AG09309 (cell line): Measurements from ENCODE around the gene KIZ.

ENCODE experiments used
- DNase-seq: peaks from one replicate; pipeline ENCODE4 v3.0.0-alpha.2; 2010; ENCODE audit warnings: low read depth
- H3K4me3 ChIP-seq: 2 replicates; pipeline ENCODE4 v1.5.1; 2011; ENCODE audit warnings: mild to moderate bottlenecking, low read depth, low read length, moderate library complexity; ENCODE audit not compliant: control insufficient read depth
- CTCF ChIP-seq: IDR thresholded peaks from 2 replicates; pipeline ENCODE4 v1.5.1; 2011; ENCODE audit warnings: mild to moderate bottlenecking, low read depth, low read length, inconsistent platforms; ENCODE audit not compliant: insufficient read depth, control insufficient read depth; ENCODE audit errors: missing control alignments

The KIZ gene

GRCh38 chr20:21125849-21126580, at the start of gene KIZ:
KIZ (plus strand) TSS chr20:21126082; CDS start chr20:21126116, 34 bp downstream.
- H3K4me3 ChIP-seq = peak within 1 kb of the TSS; percentile 95
- peak; percentile 71 for DNase-seq
- no peak for TF ChIP-seq CTCF

- DNase-seq = no peak
- TF ChIP-seq CTCF = no peak
These were observed 48.0 kb upstream of the KIZ start for GRCh38 chr20:21077809-21078345.

GRCh38 chr20:21082584-21082983, 43.3 kb upstream of the KIZ start:
- H3K4me3 ChIP-seq = no peak overlapping the region
- TF ChIP-seq CTCF = no peak
- DNase-seq = no peak

More at GRCh38 chr20:21077809-21078345, 48.0 kb upstream of the KIZ start:
- H3K4me3 ChIP-seq = no peak overlapping the region

GRCh38 chr20:21083825-21084325, 42.0 kb upstream of the KIZ start:
- TF ChIP-seq CTCF = no peak
- no peak for DNase-seq
- no peak overlapping the region for H3K4me3 ChIP-seq

GRCh38 chr20:21087862-21088540, 37.9 kb upstream of the KIZ start:
- no peak for DNase-seq
- no peak for TF ChIP-seq CTCF
- H3K4me3 ChIP-seq = no peak overlapping the region

- no peak for TF ChIP-seq CTCF
- no peak overlapping the region for H3K4me3 ChIP-seq
- DNase-seq = no peak
These were observed 36.5 kb upstream of the KIZ start for GRCh38 chr20:21089391-21089790.
